Activated CD8-positive, alpha-beta memory T cell treated with anti-CD3 and anti-CD28 coated beads, Interleukin-2, amount 50 U/mL, for 4 hours (primary cell): Measurements from ENCODE around the gene LRRC25.
"Not testable (repeated sequence)": the region's sequence is repeated elsewhere in the genome, so short reads cannot be mapped to it uniquely, and the experiment has no call there.

ENCODE experiments used
- DNase-seq: peaks from one replicate; pipeline ENCODE4 v3.0.0-alpha.2; 2020

LRRC25 gene

DNA sequence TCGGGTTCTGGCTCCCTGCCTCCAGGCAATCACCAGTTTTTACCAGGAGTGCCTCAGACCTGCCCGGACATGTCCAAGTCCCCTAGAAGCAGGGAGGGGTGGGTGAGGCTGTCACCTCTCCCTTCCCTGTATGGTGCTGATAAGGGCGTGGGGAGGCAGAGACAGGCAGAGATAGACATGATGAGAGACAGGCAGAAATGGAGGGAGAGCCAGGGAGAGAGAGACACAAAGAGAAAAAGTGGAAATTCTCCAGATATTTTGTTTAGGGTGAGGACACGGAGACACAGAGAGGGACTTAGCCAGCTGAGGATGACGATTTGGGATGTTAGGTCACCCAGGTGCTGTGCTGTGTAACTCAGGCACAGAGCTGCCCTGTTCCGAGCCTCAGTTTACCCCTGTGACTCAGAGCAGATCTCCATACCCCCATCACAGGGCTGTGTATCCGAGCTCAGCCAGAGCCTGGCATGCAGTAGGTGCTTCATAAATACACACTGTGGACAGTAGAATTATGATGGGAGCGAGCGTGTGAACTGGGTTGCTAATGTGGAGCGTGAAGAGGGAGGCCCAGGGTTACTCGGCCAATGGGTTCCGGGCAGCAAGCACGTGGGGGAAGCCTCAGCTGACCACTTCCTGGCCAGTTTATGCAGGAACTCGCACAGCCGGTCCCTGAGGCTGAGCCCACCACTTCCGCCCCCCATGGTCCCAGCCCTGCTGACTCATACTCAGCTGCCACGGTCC is 23.4 kb downstream of the LRRC25 start:
- DNase-seq, result peak; percentile 32

DNA sequence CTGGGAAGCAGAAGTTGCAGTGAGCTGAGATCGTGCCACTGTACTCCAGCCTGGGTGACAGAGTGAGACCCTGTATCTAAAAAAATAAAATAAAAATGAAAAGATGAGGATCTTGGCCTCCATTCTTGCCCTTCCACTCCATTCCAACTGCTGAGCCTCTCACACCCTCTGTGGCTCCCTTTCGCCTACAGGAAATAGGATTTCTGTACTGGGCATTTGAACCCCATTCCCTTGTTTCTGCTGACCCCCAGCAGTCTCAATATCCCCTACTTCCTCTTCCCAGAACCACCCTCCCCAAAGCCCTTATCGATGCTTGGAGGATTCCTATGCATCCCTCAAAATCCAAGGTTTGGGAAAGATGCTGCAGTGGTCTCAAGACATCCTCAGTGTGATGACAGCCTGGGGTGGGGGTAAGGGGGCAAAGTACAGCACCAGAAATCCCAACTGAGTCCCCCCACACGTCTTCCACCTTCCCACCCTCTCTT is 24.0 kb downstream of the LRRC25 start:
- no peak for DNase-seq

- DNase-seq, result no peak
Measured at GRCh38 chr19:18368504-18369222, 28.8 kb downstream of the LRRC25 start.

DNA sequence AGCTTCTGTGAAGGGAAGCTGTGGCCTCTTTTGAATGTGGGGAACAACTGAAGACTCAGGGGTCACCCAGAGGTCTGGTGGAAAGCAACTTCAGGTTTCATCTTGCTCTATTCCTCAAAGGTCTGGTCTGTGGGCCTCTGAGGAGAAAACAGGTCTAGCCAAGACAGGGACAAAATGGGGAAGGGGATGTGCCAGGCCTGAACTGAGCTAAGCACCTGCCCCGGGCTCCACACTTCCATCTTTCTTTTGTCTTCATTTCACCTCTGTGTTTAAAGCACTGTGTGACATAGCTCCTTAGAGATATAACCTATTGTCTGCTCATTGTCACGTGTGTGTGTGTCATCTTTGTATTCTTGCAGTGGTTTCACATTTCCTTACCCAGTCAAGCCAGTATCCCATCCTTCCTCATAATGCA is 31.4 kb downstream of the LRRC25 start:
- DNase-seq, result no peak

DNA sequence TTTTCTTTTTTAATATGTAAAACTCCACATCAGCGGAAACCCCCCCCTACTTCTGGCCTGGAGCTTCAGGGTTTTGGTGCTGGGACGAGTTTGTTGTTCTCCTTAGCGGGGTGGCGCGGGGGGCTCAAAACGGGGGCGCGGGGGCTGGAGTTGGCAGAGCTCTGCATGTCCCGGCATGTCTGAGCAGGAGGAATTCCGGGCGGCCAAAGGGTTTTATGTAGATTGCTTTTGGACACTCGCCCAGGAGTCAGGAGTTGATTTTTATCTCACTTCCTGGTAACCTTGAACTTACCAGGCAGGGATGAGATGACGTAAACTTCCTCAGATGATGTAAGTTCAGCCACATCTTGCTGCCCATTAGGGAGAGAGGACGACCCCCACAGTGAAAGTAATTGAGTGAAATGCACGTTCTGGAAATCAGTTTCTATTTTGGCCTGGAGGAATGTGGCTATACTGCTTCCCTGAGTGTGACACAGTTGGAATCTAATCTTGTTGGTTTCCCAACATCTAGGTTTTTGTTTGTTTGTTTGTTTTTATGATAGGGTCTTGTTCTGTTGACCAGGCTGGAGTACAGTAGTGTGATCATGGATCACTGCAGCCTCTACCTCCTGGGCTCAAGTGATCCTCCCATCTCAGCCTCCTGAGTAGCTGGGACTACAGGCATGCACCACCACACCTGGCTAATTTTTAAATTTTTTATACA is 32.4 kb downstream of the LRRC25 start:
- no peak for DNase-seq

DNA sequence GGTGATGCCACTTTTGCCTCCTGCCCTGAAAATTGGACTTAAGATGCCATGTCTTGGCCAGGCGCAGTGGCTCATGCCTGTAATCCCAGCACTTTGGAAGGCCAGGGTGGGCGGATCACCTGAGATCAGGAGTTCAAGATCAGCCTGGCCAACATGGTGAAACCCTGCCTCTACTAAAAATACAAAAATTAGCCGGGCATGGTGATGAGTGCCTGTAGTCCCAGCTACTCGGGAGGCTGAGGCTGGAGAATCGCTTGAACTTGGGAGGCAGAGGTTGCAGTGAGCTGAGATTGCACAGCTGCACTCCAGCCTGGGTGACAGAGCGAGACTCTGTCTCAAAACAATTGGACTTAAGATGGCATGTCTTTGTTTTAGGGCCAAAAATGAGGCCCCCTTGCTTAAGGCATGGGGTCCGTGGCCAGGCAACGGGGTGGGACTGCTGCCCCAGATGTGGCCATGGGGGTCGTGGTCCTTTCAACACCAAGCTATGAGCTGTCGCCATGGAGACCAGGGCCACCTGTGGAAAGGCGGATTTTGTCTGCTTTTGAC is 33.1 kb downstream of the LRRC25 start:
- DNase-seq, result not testable (repeated sequence)

- no peak for DNase-seq
Measured at GRCh38 chr19:18363787-18364186, 33.6 kb downstream of the LRRC25 start.

DNA sequence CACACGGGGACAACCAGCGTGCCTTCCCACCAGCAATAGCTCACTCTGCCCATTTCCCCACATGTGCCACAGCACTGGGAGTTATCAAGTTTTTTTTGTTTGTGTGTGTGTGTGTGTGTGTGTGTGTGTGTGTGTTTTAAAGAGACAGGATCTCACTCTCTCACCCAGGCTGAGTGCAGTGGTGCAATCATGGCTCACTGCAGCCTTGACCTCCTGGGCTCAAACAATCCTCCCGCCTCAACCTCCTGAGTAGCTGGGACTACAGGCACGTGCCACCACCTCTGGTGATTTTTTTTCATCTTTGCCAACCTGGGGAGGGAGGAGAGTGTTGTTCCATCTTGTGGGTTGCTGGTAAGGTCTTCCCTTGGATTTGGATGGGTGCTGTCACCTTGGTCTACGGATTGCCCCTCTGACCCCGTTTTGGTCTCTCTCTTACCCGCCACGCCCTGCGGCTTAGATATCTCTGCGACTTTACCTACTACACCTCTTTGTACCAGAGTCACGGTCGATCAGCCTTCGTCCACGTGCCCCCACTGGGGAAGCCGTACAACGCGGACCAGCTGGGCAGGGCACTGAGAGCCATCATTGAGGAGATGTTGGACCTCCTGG is 34.4 kb downstream of the LRRC25 start:
- no peak for DNase-seq

- no peak for DNase-seq
Measured at GRCh38 chr19:18361646-18362045, 35.8 kb downstream of the LRRC25 start.

DNA sequence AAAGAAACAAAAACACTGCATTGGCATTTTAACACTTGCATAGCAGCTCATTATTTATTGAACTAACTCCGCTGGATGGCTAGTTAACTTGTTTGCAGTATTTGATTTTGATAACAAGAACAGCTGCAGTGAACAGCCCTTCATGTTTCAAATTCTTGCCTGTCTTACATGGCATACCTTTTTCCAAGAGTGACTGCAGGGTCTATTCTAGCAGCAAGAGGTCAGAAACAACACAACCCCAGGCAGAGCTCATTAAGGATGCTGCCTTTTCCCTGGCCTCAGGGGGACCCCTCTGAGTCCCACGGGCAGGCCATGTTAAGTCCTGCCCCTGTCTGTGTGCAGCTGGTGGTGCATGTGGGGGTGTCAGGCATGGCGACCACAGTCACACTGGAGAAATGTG is 40.4 kb downstream of the LRRC25 start:
- no peak for DNase-seq

- not testable (repeated sequence) for DNase-seq
Measured at GRCh38 chr19:18354743-18355142, 42.7 kb downstream of the LRRC25 start.

GRCh38 chr19:18353378-18354005 is 43.9 kb downstream of the LRRC25 start:
- DNase-seq, result no peak

- no peak for DNase-seq
Measured at GRCh38 chr19:18351544-18351943, 45.9 kb downstream of the LRRC25 start.

DNA sequence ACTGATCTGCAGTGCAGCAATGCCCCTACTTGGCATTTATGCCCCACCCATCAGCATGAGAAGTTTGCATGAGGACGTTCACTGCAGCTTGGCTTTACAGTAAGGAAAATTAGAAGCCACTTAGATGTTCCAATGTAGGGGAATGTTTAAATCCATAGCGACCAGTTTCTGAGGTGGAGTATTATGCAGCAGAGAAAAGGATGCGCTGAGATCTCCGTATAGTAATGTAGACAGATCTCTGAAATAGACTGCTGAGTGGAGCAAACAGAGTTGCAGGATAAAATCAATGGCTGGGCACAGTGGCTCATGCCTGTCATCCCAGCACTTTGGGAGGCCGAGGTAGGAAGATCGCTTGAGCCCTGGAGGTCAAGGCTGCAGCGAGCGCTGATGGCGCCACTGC is 46.9 kb downstream of the LRRC25 start:
- no peak for DNase-seq

- DNase-seq, result no peak
Measured at GRCh38 chr19:18349524-18350128, 47.8 kb downstream of the LRRC25 start.

- DNase-seq, result not testable (repeated sequence)
Measured at GRCh38 chr19:18348818-18349339, 48.5 kb downstream of the LRRC25 start.

GRCh38 chr19:18348171-18348570 is 49.3 kb downstream of the LRRC25 start:
- no peak for DNase-seq

DNA sequence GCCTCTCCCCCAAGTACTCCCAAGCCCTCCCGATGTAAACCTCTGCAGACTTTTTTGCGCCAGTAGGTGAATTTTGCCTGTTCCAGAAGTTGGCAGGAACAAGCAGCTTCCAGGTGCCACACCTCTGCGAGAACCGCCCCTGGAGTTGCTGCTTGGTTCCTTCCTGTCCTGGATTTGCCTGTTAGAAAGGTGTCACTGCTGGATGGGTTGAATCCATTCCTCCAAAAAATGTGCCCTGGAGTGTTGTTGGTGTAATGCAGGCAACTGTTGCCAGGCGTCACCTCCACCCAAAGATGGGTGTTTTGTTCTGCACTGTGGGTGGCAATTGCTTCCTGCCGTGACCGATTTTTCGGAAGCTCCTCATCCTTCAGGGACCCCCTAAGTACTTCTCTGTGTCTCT is 51.3 kb downstream of the LRRC25 start:
- DNase-seq, result no peak

GRCh38 chr19:18345296-18345695 is 52.1 kb downstream of the LRRC25 start:
- DNase-seq, result no peak

GRCh38 chr19:18344582-18344950 is 52.9 kb downstream of the LRRC25 start:
- DNase-seq, result no peak

GRCh38 chr19:18342090-18342632 is 55.3 kb downstream of the LRRC25 start:
- DNase-seq, result no peak
